Measurements from ENCODE around the gene FEN1.

GRCh38 chr11:61765550-61766253 lies 27.0 kb upstream of the FEN1 start:
- TF ChIP-seq CTCF (conservative IDR thresholded peaks at IDR 0.05 in 1 of 2, IDR thresholded peaks at IDR 0.05 in 1 of 2; ENCODE audit: extremely low read depth in 1 of 2, insufficient read depth in 1 of 2, low read depth in 1 of 2, low read length in 2 of 2) (no peak), EZH2 (IDR thresholded peaks at IDR 0.05; ENCODE audit: borderline replicate concordance, low read length) (no peak)

Data from mammary epithelial cell (primary cell).